ENCODE data around the gene PTPN3.
"Not testable (repeated sequence)": the region's sequence is repeated elsewhere in the genome, so short reads cannot be mapped to it uniquely, and the experiment has no call there.

Gene PTPN3

DNA sequence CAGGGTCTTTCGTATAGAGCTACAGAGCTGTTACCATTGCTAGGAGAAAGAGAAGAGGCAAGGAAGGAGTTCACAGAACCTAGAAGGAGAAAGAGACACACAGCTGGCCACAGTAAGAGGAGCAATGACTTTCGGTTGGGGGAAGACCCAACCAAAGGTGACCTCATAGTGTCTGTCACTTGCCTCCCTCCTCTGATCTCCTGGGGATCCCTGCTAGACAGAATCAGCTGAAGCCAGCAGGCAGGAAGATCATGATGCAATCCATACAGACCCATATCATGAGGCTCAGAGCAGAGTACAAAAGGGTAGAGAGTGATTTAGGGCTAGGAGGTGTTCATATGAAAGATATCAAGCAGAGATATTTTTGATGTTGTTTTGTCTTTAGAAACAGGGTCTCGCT, 151.2 kb downstream of the PTPN3 start:
- DNase-seq (ENCODE audit: low spot score): no peak

DNA sequence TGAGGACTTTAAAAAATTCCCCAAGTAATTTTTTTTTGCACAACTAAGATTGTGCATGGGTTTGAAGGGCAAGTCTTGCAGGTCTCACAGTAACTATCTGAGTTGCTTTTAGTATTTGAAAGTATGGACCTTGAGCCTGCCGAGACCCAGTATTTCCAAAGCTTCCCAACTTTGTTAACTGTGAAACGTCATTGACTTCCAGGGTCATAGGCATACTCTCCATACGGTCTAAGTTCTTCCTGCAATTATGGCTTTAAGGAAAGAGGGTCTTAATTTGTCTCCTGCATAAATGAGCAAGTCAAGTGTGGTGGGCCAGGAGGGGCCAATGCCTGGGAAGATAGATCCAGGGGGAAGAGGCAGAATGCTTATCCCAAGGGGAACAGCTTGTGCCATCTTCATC, 153.2 kb downstream of the PTPN3 start:
- no peak for DNase-seq (ENCODE audit: low spot score)

DNA sequence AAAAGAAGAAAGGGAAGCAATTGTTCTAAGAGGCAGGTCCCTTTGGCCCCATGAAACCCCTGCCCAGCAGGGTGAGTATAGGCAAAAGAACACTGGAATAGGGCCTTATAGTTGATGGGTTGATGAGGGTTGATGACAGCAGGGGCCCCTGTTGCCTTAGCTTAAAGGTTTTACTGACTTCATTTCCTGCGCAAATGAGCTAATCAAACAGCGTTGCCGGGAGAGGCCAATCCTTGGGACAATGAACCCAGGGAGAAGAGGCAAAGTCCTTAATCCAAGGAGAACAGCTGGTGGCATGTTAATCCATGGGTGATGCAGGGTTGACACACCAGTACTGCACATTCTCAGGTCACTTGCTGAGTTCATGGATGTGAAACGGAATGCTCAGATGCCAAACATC, 155.2 kb downstream of the PTPN3 start:
- no peak for DNase-seq (ENCODE audit: low spot score)

DNA sequence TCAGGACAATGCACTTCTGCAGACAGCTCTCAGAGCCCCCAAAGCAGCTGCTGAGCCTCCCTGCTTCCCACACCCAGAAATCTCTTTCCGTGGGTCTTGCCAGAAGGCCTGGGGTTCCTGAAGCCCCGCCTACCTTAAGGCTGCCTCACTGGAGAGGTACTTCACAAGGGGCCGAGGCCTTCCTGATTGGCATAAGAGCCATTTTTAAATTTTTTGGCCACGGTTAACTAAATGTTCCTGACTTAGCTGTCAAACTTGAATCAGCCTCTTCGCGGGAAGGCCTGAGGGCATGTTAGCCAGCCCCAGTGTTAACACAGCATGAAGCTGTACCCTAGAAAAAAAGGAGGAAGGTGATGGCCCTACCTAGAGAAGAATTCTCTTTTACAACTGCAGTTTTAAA, 156.5 kb downstream of the PTPN3 start:
- no peak for DNase-seq (ENCODE audit: low spot score)

DNA sequence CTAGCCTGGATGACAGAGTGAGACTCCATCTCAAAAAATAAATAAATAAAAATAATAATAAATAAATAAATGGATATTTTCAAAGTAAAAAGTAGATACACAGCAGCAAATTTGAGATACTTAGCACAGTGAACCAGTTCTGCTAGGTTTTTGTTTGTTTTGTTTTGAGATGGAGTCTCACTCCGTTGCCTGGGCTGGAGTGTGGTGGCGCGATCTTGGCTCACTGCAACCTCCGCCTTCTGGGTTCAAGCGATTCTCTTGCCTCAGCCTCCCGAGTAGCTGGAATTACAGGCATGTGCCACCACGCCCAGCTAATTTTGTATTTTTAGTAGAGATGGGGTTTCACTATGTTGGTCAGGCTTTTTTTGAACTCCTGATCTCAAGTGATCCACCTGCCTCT, 157.1 kb downstream of the PTPN3 start:
- DNase-seq (ENCODE audit: low spot score): not testable (repeated sequence)

DNA sequence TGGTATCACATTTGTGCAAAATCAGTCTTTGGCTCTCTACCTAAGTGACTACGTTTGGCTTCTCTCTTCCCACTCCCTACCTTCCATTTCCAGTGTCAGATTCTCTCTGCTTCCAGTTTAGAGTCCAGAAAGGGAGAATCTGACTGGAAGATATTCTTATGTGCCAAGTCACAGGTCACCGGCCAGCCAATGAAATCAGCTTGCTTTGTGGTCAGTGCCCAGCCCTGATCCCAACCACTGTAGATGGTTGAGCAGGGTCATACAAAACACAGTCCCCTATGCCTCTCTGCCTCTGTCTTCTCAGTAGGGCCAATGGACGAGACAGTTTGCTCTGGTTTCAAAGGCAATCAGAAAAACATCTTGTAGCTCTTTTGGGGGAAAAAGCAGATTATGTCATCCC, 161.7 kb downstream of the PTPN3 start:
- no peak for DNase-seq (ENCODE audit: low spot score)

DNA sequence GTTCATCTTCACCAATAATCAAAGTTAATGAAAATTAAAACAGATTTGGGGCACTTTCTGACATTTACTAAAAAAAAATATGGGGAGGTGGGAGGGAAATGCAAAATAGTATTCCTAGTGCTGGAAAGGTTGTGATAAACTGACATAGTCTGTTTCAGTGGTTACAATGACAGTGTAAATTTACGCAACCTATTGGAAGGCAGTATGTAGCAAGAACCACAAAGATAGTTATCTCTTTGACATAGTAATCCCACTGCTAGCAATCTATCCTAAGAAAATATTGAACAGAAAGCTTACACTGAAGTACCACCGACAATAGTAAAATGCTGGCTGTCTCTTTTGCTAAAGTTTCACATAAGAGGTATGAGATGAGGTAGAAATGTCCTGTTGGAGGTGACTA, 162.2 kb downstream of the PTPN3 start:
- no peak for DNase-seq (ENCODE audit: low spot score)

DNA sequence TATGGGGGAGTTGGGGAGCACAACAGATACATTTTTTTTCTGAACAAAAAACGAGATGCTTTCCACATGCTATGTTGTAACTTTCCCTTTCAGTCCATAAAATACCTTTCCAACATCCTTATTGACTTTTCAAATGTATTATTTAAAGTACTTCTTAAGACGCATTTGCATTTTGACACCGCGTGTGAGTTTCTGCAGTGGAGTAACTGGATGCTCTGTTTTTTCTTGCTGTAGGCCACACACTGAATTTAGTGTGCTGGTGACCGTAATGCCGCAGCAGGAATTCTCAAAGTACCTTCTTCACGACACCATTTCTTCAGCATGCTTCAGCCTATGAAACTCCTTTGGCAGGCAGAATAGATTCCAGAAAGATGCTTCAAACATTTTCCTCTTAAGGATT, 163.0 kb downstream of the PTPN3 start:
- no peak for DNase-seq (ENCODE audit: low spot score)

DNA sequence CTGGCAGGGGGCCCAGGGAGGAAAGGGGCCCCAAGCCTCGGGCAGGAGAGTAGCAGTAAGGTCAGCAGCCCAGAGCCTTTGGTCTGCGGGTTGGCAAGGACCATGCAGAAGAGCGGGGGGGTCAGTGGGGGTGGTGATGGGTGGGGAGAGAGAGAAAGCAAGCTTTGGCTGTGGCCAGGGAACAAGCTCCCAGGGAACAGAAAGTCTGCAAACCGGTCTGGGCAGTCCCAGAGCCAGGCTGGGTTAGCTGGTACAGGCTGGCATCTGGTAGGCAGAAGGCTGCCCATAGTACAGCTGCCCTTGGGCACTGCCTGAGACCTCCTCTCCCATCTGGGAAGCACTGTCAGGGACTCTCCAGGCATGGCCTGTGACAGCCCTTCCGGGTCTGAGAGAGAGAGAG, 166.8 kb downstream of the PTPN3 start:
- DNase-seq (ENCODE audit: low spot score): peak; percentile 57

DNA sequence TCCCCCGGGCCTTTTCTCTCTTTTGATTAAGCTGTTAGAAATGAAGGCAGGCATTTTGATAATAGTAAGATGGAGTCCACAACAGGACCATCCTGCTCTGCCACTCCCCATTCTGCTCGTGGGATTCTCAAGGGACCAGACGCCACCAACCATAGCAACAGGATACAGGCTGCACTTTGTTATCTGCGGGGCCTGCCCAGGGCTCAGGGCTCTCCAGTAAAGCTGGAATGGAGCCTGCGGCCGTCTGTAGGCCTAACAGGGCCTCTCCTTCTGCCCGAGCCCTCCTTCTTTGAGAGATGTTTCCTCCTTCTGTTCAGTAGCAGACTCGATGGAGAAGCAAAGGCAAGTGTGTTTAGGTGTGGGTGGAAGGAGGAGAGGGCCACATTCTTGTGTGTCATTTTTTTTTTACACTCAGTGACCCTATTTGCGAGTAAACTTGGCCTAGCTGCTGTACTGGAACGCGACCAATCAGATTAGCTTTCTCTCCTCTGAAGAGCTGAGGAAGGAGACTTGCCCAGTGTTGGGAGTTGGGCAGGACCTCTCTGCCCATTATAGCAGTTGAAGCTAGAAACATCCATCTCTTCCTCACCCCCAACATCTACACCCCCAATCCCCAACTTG, 168.4 kb downstream of the PTPN3 start:
- DNase-seq (ENCODE audit: low spot score): no peak

DNA sequence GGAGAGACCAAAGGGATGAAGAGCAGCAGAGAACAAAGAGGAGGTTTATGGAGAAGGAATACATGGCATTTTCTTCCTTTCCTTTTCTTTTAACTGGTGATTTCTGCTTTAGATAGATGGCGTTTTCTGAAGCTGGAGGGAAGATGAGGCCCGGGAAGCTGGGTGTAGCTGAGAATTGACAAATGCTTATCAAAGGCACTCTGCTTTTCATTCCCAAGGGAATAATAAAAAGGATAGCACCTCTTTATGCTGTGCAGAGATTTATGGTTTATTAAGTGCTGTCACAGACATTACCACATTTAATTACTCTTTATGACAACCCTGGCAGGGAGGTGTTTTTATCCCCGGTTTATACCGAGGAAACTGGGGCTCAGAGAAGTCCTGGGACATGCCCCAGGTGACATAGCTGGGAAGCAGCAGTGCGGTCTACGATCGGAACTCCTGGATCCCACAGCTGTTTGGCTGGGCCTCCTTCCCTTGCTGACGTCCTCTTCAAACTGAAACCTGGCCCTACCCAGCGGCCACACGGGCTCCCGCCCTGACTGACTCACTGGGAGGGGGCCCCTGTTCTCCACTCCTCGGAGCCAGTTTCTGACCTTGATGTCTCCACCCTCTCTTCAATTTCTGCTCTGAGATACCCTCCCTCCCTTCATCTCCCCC, 169.0 kb downstream of the PTPN3 start:
- no peak for DNase-seq (ENCODE audit: low spot score)

Measured in pons (tissue), 1 donor.